CD8-positive, alpha-beta memory T cell (primary cell): Measurements from ENCODE around the gene HNRNPC. TPM values are rescaled to one million over a fixed set of nuclear protein-coding genes. Genes with fewer than 3 reads are reported as not detected.
A peak's percentile ranks its signal among the peaks of the same experiment; 100 is the strongest.

Source experiments
- CTCF ChIA-PET: fragments of 350-600 bp; sonication (Branson Sonifier 250); formaldehyde crosslinking; loops from one replicate; lab custom pipeline; 2021; ENCODE audit warnings: antibody characterized with exemption; lab: Charles Lee
- POLR2A ChIA-PET: fragments of 350-600 bp; sonication (Branson Sonifier 250); formaldehyde crosslinking; loops from one replicate; lab custom pipeline; 2021; ENCODE audit warnings: antibody characterized with exemption; lab: Charles Lee
- DNase-seq, 5 donors: peaks; one replicate each; pipeline versions ENCODE4 v3.0.0 to v3.0.0-alpha.2; 2020 to 2022; ENCODE audit warnings: mixed read lengths in 1 of 5
- H3K27ac ChIP-seq: one replicate; pipeline ENCODE4 v1.7.0; 2013; ENCODE audit warnings: low read depth, mild to moderate bottlenecking, low read length, moderate library complexity
- H3K27me3 ChIP-seq: 2 replicates; pipeline ENCODE4 v1.7.0; 2013; ENCODE audit warnings: low read length, mild to moderate bottlenecking; ENCODE audit not compliant: insufficient read depth, poor library complexity, severe bottlenecking
- H3K36me3 ChIP-seq: 2 replicates; pipeline ENCODE4 v1.7.0; 2013; ENCODE audit warnings: mild to moderate bottlenecking, low read length, moderate library complexity; ENCODE audit not compliant: insufficient read depth
- H3K4me1 ChIP-seq: 2 replicates; pipeline ENCODE4 v1.7.0; 2013; ENCODE audit warnings: mild to moderate bottlenecking, low read length, moderate library complexity; ENCODE audit not compliant: insufficient read depth
- H3K4me3 ChIP-seq: 2 replicates; pipeline ENCODE4 v1.7.0; 2013; ENCODE audit warnings: mild to moderate bottlenecking, low read length
- H3K9me3 ChIP-seq: 2 replicates; pipeline ENCODE4 v1.7.0; 2013; ENCODE audit warnings: mild to moderate bottlenecking, low read length
- H3K27ac Mint-ChIP-seq, 8 donors: one replicate each; pipeline ENCODE4 v1.8.0; 2020 to 2021; ENCODE audit warnings: mixed read lengths in 8 of 8, mild to moderate bottlenecking in 6 of 8, inconsistent platforms in 3 of 8, moderate library complexity in 3 of 8
- H3K27me3 Mint-ChIP-seq, 2 donors: one replicate each; pipeline ENCODE4 v1.8.0; 2020 to 2021; ENCODE audit warnings: mixed read lengths in 2 of 2, mild to moderate bottlenecking in 1 of 2, moderate library complexity in 1 of 2
- H3K36me3 Mint-ChIP-seq, 3 donors: one replicate each; pipeline ENCODE4 v1.8.0; 2020 to 2021; ENCODE audit warnings: mixed read lengths in 3 of 3, inconsistent platforms in 1 of 3, mild to moderate bottlenecking in 1 of 3
- H3K4me1 Mint-ChIP-seq, 3 donors: one replicate each; pipeline ENCODE4 v1.8.0; 2020 to 2021; ENCODE audit warnings: mixed read lengths in 3 of 3, inconsistent platforms in 1 of 3, mild to moderate bottlenecking in 1 of 3
- H3K4me3 Mint-ChIP-seq, 7 donors: one replicate each; pipeline ENCODE4 v1.8.0; 2020 to 2021; ENCODE audit warnings: mixed read lengths in 7 of 7, mild to moderate bottlenecking in 6 of 7, moderate library complexity in 4 of 7, inconsistent platforms in 2 of 7
- H3K9me3 Mint-ChIP-seq, 5 donors: one replicate each; pipeline ENCODE4 v1.8.0; 2020 to 2022; ENCODE audit warnings: mixed read lengths in 5 of 5, mild to moderate bottlenecking in 3 of 5, moderate library complexity in 2 of 5, inconsistent platforms in 1 of 5
- polyA plus RNA-seq: library from polyadenylated mRNA; unstranded; fragments of 300-500 nt; fragmentation: Illumina TruSeq; gene quantifications from one replicate; pipeline ENCODE4 v1.2.3, GENCODE V29; 2021
- total RNA-seq, 2 experiments: library from RNA; stranded (reverse); gene quantifications; one replicate each; pipeline ENCODE4 v1.2.3, GENCODE V29; 2021

HNRNPC gene
- total and polyA plus RNA-seq, 3 experiments from 2014 or later: 700 to 1,180 (median 1,158) TPM

GRCh38 chr14:21267886-21268616, 1.2 kb downstream of the HNRNPC start:
- Histone ChIP-seq H3K27ac (peak overlapping the region; percentile 89), H3K36me3 (peaks cover 32% of the 10 kb centered on the region), H3K27me3 (no peaks in the 10 kb centered on the region), H3K4me1 (peaks cover 51% of the 10 kb centered on the region), H3K4me3 (peak overlapping the region; percentile 94), H3K9me3 (no peaks in the 10 kb centered on the region)
- Mint-ChIP-seq H3K9me3 (peaks cover 0 to 2% (median 0%) of the 10 kb centered on the region in 5 donors), H3K27me3 (peaks cover 0 to 4% of the 10 kb centered on the region in 2 donors), H3K27ac (peak overlapping the region; percentile 96 to 100 (median 100)), H3K36me3 (peaks cover 15 to 58% (median 17%) of the 10 kb centered on the region in 3 donors), H3K4me3 (peak overlapping the region; percentile 97 to 100 (median 99)), H3K4me1 (peaks cover 52 to 55% (median 54%) of the 10 kb centered on the region in 3 donors)
- CTCF ChIA-PET: interaction anchor here (1.6 to 1.9 kb wide), 3 partner anchors 10 to 39 kb away, joined by 3 to 4 read pairs (median 4); no protein-coding TSS in a partner anchor
- DNase-seq: no peak
- POLR2A ChIA-PET: interaction anchor here (0.6 to 2.2 kb wide), 5 partner anchors 11 to 307 kb away, joined by 3 to 10 read pairs (median 3); partner anchors contain the start of gene SUPT16H

- peaks cover 0 to 2% (median 0%) of the 10 kb centered on the region in 5 donors for H3K9me3 Mint-ChIP-seq
- Histone ChIP-seq H3K36me3 (peaks cover 34% of the 10 kb centered on the region), H3K4me3 (peak overlapping the region; percentile 94), H3K27ac (peak overlapping the region; percentile 10), H3K27me3 (no peaks in the 10 kb centered on the region), H3K4me1 (peaks cover 53% of the 10 kb centered on the region), H3K9me3 (no peaks in the 10 kb centered on the region)
- peaks cover 58 to 61% (median 60%) of the 10 kb centered on the region in 3 donors for H3K4me1 Mint-ChIP-seq
- H3K36me3 Mint-ChIP-seq: peaks cover 17 to 64% (median 19%) of the 10 kb centered on the region in 3 donors
- no peak for DNase-seq
- POLR2A ChIA-PET: interaction anchor here (1.1 to 2.2 kb wide), 3 partner anchors 11 to 117 kb away, joined by 3 to 10 read pairs (median 3); partner anchors contain the start of gene SUPT16H
- H3K27ac Mint-ChIP-seq: peak overlapping the region; percentile 63 to 100 (median 100)
- H3K27me3 Mint-ChIP-seq: peaks cover 0 to 4% of the 10 kb centered on the region in 2 donors
- H3K4me3 Mint-ChIP-seq: peak overlapping the region; percentile 97 to 100 (median 99)
- CTCF ChIA-PET: interaction anchor here (1.6 to 1.9 kb wide), 3 partner anchors 9 to 40 kb away, joined by 3 to 4 read pairs (median 4); no protein-coding TSS in a partner anchor
Observed at GRCh38 chr14:21267431-21267845, 1.8 kb downstream of the HNRNPC start.

- Histone ChIP-seq H3K4me3 (peak overlapping the region; percentile 19), H3K36me3 (peaks cover 54% of the 10 kb centered on the region), H3K27me3 (no peaks in the 10 kb centered on the region), H3K4me1 (peaks cover 70% of the 10 kb centered on the region), H3K9me3 (no peaks in the 10 kb centered on the region), H3K27ac (no peak overlapping the region)
- peak in 1 of 5 donors; percentile 45 for DNase-seq
- Mint-ChIP-seq H3K27ac (peak overlapping the region; percentile 62 to 100 (median 83)), H3K4me1 (peaks cover 76 to 79% (median 78%) of the 10 kb centered on the region in 3 donors), H3K36me3 (peaks cover 18 to 86% (median 34%) of the 10 kb centered on the region in 3 donors), H3K9me3 (peaks cover 0 to 2% (median 0%) of the 10 kb centered on the region in 5 donors), H3K27me3 (peaks cover 0 to 2% of the 10 kb centered on the region in 2 donors), H3K4me3 (peak overlapping the region; percentile 97 to 100 (median 99))
- CTCF ChIA-PET: interaction anchor here (1.1 to 1.6 kb wide), 4 partner anchors 10 to 213 kb away, joined by 3 to 4 read pairs (median 4); no protein-coding TSS in a partner anchor
- POLR2A ChIA-PET: interaction anchor here (0.6 to 2.0 kb wide), 3 partner anchors 10 to 1282 kb away, joined by 3 to 8 read pairs (median 3); no protein-coding TSS in a partner anchor
Observed at GRCh38 chr14:21264025-21264801, 5.0 kb downstream of the HNRNPC start.

- ChIA-PET CTCF (no interaction called here), POLR2A (interaction anchor here (0.6 kb wide), 1 partner anchor 1283 kb away, joined by 3 read pairs; no protein-coding TSS in a partner anchor)
- Mint-ChIP-seq H3K27me3 (no peaks in the 10 kb centered on the region), H3K36me3 (peaks cover 15 to 87% (median 38%) of the 10 kb centered on the region in 3 donors), H3K4me1 (peaks cover 82 to 87% (median 85%) of the 10 kb centered on the region in 3 donors), H3K9me3 (no peaks in the 10 kb centered on the region), H3K27ac (peak overlapping the region; percentile 19 to 100 (median 80)), H3K4me3 (peak overlapping the region; percentile 62 to 100 (median 98))
- no peak for DNase-seq
- H3K4me3 ChIP-seq: no peak overlapping the region
- no peaks in the 10 kb centered on the region for H3K27me3 ChIP-seq
- peaks cover 60% of the 10 kb centered on the region for H3K36me3 ChIP-seq
- H3K27ac ChIP-seq: no peak overlapping the region
- no peaks in the 10 kb centered on the region for H3K9me3 ChIP-seq
- peaks cover 78% of the 10 kb centered on the region for H3K4me1 ChIP-seq
Observed at GRCh38 chr14:21263284-21264024, 5.8 kb downstream of the HNRNPC start.

- CTCF ChIA-PET: no interaction called here
- Mint-ChIP-seq H3K27ac (peak overlapping the region in 7 of 8 donors; percentile 44 to 96 (median 86)), H3K4me1 (peaks cover 82 to 91% (median 87%) of the 10 kb centered on the region in 3 donors), H3K27me3 (no peaks in the 10 kb centered on the region), H3K4me3 (peak overlapping the region; percentile 36 to 99 (median 78)), H3K36me3 (peaks cover 7 to 85% (median 37%) of the 10 kb centered on the region in 3 donors), H3K9me3 (no peaks in the 10 kb centered on the region)
- H3K27me3 ChIP-seq: no peaks in the 10 kb centered on the region
- H3K27ac ChIP-seq: no peak overlapping the region
- POLR2A ChIA-PET: no interaction called here
- peaks cover 80% of the 10 kb centered on the region for H3K4me1 ChIP-seq
- DNase-seq: no peak
- no peaks in the 10 kb centered on the region for H3K9me3 ChIP-seq
- peaks cover 55% of the 10 kb centered on the region for H3K36me3 ChIP-seq
- peak overlapping the region; percentile 24 for H3K4me3 ChIP-seq
Observed at GRCh38 chr14:21262410-21262809, 6.8 kb downstream of the HNRNPC start.

- Mint-ChIP-seq H3K27ac (peak overlapping the region in 6 of 8 donors; percentile 44 to 96 (median 84)), H3K27me3 (no peaks in the 10 kb centered on the region), H3K36me3 (peaks cover 4 to 87% (median 39%) of the 10 kb centered on the region in 3 donors), H3K4me1 (peaks cover 84 to 93% (median 89%) of the 10 kb centered on the region in 3 donors), H3K4me3 (peak overlapping the region in 6 of 7 donors; percentile 19 to 99 (median 70)), H3K9me3 (no peaks in the 10 kb centered on the region)
- POLR2A ChIA-PET: no interaction called here
- Histone ChIP-seq H3K4me1 (peaks cover 86% of the 10 kb centered on the region), H3K36me3 (peaks cover 59% of the 10 kb centered on the region), H3K27me3 (no peaks in the 10 kb centered on the region), H3K4me3 (no peak overlapping the region), H3K9me3 (no peaks in the 10 kb centered on the region), H3K27ac (no peak overlapping the region)
- CTCF ChIA-PET: interaction anchor here (1.0 kb wide), 1 partner anchor 30 kb away, joined by 6 read pairs; no protein-coding TSS in a partner anchor
- no peak for DNase-seq
Observed at GRCh38 chr14:21261824-21262223, 7.4 kb downstream of the HNRNPC start.
